PC-9 (cell line): ENCODE results near the gene KDELR1. TPM values are rescaled to one million over a fixed set of nuclear protein-coding genes. Genes with fewer than 3 reads are reported as not detected.

Experiments used
- BruUV-seq: library from RNA; stranded (reverse); fragments of 400-500 nt; replicated peaks from 2 replicates; lab custom pipeline; 2021; lab: Mats Ljungman, UMichigan
- CTCF ChIA-PET: fragments of 300-600 bp; sonication (Branson Sonifier 250); formaldehyde crosslinking; loops from one replicate; lab custom pipeline; 2022; ENCODE audit warnings: antibody characterized with exemption; lab: Charles Lee
- POLR2A ChIA-PET: fragments of 300-600 bp; sonication (Branson Sonifier 250); formaldehyde crosslinking; loops from one replicate; lab custom pipeline; 2022; ENCODE audit warnings: antibody characterized with exemption; ENCODE audit not compliant: unreplicated experiment; lab: Charles Lee
- DNase-seq, 2 experiments: peaks; one replicate each; pipeline versions ENCODE4 v3.0.0 to v3.0.0-alpha.2; 2015 to 2022; ENCODE audit warnings: mixed read lengths in 1 of 2
- H2AFZ ChIP-seq: fragments of 200-600 bp; sonication (generic); 2 replicates; pipeline ENCODE4 v1.8.1; 2017; ENCODE audit warnings: antibody characterized with exemption
- H3F3A ChIP-seq: fragments of 200-600 bp; sonication (generic); 2 replicates; pipeline ENCODE4 v1.8.1; 2017; ENCODE audit warnings: antibody characterized with exemption, mild to moderate bottlenecking, low read depth; ENCODE audit not compliant: insufficient read depth
- H3K27ac ChIP-seq: fragments of 200-600 bp; sonication (generic); 2 replicates; pipeline ENCODE4 v1.6.1; 2016; ENCODE audit warnings: mixed run types
- H3K27me3 ChIP-seq: fragments of 200-600 bp; sonication (generic); 2 replicates; pipeline ENCODE4 v1.6.1; 2016; ENCODE audit warnings: low read depth, mixed run types; ENCODE audit not compliant: insufficient read depth
- H3K36me3 ChIP-seq: fragments of 200-600 bp; sonication (generic); 2 replicates; pipeline ENCODE4 v1.6.1; 2016; ENCODE audit warnings: low read depth, mixed run types
- H3K4me1 ChIP-seq: fragments of 200-600 bp; sonication (generic); replicated peaks from 2 replicates; pipeline ENCODE4 v1.6.1; 2016; ENCODE audit warnings: mixed run types; ENCODE audit not compliant: insufficient read depth
- H3K4me2 ChIP-seq: fragments of 200-600 bp; sonication (generic); 2 replicates; pipeline ENCODE4 v1.6.1; 2017; ENCODE audit warnings: mixed run types
- H3K4me3 ChIP-seq: fragments of 200-600 bp; sonication (generic); 2 replicates; pipeline ENCODE4 v1.6.1; 2016; ENCODE audit warnings: mixed run types
- H3K79me2 ChIP-seq: fragments of 200-600 bp; sonication (generic); 2 replicates; pipeline ENCODE4 v1.6.1; 2017; ENCODE audit warnings: low read depth, mixed run types
- H3K9me2 ChIP-seq: fragments of 200-600 bp; sonication (generic); 2 replicates; pipeline ENCODE4 v1.8.1; 2017; ENCODE audit warnings: mild to moderate bottlenecking; ENCODE audit not compliant: insufficient read depth
- H3K9me3 ChIP-seq: fragments of 200-600 bp; sonication (generic); 2 replicates; pipeline ENCODE4 v1.8.1; 2016; ENCODE audit warnings: low read depth; ENCODE audit not compliant: insufficient read depth
- H4K20me1 ChIP-seq: fragments of 200-600 bp; sonication (generic); 2 replicates; pipeline ENCODE4 v1.8.1; 2017; ENCODE audit not compliant: insufficient read depth
- EZH2 ChIP-seq: fragments of 200-600 bp; sonication (generic); IDR thresholded peaks from 2 replicates; pipeline ENCODE4 v1.8.0; 2017; ENCODE audit warnings: antibody characterized with exemption, low read depth
- intact Hi-C: fragments of 100-400 bp; cut with micrococcal nuclease; formaldehyde crosslinking; loops from one replicate; pipeline ENCODE4 v1.10.0; 2022; ENCODE audit not compliant: unreplicated experiment
- total RNA-seq: library from RNA; stranded (reverse); gene quantifications from 2 replicates; pipeline ENCODE4 v1.2.3, GENCODE V29; 2021
- TF ChIP-seq, protein P1 (sequence below): fragments of 200-600 bp; sonication (generic); conservative IDR thresholded peaks from 2 replicates; pipeline ENCODE4 v1.6.1; 2017; ENCODE audit warnings: mixed run types, antibody characterized with exemption, mild to moderate bottlenecking, moderate library complexity

Gene KDELR1
- total RNA-seq, 1 experiment from 2014 or later, result 261 TPM

DNA sequence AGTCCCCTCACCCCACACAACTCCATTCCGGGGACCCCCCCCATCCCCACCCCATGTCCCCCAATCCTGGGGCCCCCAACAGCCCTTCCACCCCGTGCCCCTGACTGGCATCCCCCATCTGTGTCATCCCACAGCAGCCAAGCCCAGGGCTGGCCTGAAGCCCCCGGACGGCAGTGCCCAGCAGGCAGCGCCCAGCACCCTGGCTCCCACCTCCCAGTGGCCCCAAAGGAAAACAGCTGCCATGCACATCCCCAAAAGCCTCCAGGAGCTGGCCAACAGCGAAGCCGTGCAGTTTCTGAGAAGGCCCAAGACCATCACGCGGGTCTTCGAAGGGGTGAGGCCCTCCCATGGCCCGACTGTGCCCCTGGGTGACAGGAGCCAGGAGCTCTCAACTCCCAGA, 25.7 kb downstream of the KDELR1 start:
- Histone ChIP-seq H3K27me3 (no peaks in the 10 kb centered on the region), H3K79me2 (no peaks in the 10 kb centered on the region), H3K4me1 (peaks cover 7% of the 10 kb centered on the region), H3K9me2 (no peaks in the 10 kb centered on the region), H3F3A (peaks cover 25% of the 10 kb centered on the region; the same call in 1 of the 2 replicates), H4K20me1 (no peaks in the 10 kb centered on the region), H2AFZ (no peak overlapping the region), H3K4me3 (no peak overlapping the region), H3K27ac (no peak overlapping the region), H3K9me3 (no peaks in the 10 kb centered on the region), H3K4me2 (no peak overlapping the region), H3K36me3 (no peaks in the 10 kb centered on the region)
- ChIA-PET POLR2A (no interaction called here), CTCF (interaction anchor here (0.5 kb wide), 1 partner anchor 95 kb away, joined by 4 read pairs; no protein-coding TSS in a partner anchor)
- no peak for DNase-seq
- BruUV-seq, result no TSS peak
- intact Hi-C loops, result no loop called here
- no peak for TF ChIP-seq EZH2
- TF ChIP-seq, protein P1, sequence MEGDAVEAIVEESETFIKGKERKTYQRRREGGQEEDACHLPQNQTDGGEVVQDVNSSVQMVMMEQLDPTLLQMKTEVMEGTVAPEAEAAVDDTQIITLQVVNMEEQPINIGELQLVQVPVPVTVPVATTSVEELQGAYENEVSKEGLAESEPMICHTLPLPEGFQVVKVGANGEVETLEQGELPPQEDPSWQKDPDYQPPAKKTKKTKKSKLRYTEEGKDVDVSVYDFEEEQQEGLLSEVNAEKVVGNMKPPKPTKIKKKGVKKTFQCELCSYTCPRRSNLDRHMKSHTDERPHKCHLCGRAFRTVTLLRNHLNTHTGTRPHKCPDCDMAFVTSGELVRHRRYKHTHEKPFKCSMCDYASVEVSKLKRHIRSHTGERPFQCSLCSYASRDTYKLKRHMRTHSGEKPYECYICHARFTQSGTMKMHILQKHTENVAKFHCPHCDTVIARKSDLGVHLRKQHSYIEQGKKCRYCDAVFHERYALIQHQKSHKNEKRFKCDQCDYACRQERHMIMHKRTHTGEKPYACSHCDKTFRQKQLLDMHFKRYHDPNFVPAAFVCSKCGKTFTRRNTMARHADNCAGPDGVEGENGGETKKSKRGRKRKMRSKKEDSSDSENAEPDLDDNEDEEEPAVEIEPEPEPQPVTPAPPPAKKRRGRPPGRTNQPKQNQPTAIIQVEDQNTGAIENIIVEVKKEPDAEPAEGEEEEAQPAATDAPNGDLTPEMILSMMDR, result no peak

DNA sequence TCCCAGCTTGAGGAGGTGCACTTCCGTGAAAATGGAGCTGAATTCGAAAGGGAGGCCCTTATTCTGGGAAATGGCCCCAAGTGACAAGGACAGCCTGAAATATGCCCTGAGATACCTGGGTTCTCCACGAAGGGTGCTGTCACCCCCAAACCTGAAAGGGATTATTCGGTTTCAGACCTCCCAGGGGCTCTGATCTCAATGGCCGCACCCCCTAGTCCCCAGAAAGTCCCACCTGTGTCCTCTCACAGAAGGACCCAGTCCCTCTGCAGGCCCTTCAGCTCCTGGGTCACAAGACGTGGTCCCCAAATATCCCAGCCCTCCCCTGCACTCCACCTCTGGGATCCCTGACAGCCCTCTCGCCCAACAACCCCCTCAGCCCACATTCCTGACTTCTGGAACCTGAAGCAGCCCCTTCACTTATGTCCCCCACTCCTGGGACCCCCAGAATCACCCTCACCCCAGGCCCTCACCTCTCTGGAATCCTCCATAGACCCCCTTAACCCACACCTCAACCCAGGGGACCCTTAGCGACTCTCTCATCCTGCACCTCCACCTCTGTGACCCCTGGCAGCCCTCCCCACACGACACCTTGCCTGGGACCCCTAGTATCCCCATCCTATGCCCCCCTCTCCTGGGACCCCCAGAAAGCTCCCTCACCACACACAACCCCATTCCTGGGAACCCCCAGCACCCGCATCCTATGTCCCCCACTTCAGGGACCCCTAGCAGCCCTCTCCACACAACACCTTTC, 26.6 kb downstream of the KDELR1 start:
- peak overlapping the region; percentile 79 for H3K4me2 ChIP-seq
- peak overlapping the region; percentile 62 for H3K27ac ChIP-seq
- H3K9me3 ChIP-seq, result no peaks in the 10 kb centered on the region
- no peaks in the 10 kb centered on the region for H3K9me2 ChIP-seq
- ChIA-PET CTCF (interaction anchor here (1.2 kb wide), 1 partner anchor 43 kb away, joined by 3 read pairs; a partner anchor contains a TSS), POLR2A (interaction anchor here (0.6 to 2.7 kb wide), 8 partner anchors 26 to 359 kb away, joined by 4 to 11 read pairs (median 6); partner anchors contain the start of gene KDELR1)
- H2AFZ ChIP-seq, result peak overlapping the region; percentile 79
- peaks cover 25% of the 10 kb centered on the region; the same call in 1 of the 2 replicates for H3F3A ChIP-seq
- no peaks in the 10 kb centered on the region for H3K79me2 ChIP-seq
- H4K20me1 ChIP-seq, result no peaks in the 10 kb centered on the region
- intact Hi-C loops, result loop anchor here (1.0 to 5.0 kb wide), 2 partner anchors 27 to 42 kb away; partner anchors contain the start of gene KDELR1
- H3K4me3 ChIP-seq, result peak overlapping the region; percentile 55; the same call in 1 of the 2 replicates
- DNase-seq, result no peak
- H3K4me1 ChIP-seq, result peaks cover 7% of the 10 kb centered on the region
- H3K36me3 ChIP-seq, result no peaks in the 10 kb centered on the region
- BruUV-seq, result TSS peak; percentile 98
- TF ChIP-seq, protein P1, result no peak
- no peak for TF ChIP-seq EZH2
- no peaks in the 10 kb centered on the region for H3K27me3 ChIP-seq

DNA sequence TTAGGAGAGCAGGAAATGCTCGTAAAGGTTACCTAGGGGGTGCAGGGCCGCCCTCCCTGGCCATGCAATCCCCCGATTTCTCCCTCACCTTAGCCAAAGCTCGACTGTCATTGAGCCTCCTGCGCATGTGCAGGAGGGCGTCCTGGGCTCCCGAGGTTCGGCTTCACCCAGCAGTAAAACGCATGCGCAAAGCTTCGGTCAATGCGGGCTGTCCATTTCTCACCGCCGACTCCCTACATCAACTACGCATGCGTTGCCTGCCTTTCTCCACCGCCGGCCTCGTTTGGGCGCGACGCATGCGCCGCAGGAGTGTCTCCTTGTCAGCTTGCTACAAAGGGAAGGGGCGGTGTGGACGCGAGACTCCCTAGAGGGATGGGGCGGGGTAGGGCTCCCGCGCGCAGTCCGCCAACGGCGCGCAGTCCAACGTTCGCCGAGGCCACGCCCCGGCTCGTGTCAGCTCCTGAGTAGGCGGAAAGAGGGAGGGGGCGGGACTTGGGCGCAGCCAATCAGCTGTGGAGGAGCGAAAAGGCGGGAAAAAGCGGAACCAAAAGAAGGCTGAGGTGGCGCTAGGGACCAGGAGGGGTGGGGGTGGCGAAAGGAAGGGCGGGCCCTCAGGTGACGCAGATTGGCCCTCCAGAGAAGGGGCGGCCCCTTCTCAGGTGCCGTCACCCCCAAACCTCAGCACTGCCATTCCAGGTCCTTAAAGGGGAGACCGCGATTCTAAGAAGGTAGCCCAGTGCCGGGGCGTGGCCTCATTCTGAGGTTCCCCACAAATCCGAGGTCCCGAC, 27.3 kb downstream of the KDELR1 start, which contains the start of the genes SYNGR4 and TMEM143:
SYNGR4 (plus strand) TSS at position 558 of the 788 bp plus-strand sequence. CDS start 1,476 bp downstream, outside the sequence.
TMEM143 (minus strand) TSS at position 131 of the 788 bp plus-strand sequence; CDS start at position 111, 20 bp downstream.
- H3K27me3 ChIP-seq, result no peaks in the 10 kb centered on the region
- H3K36me3 ChIP-seq, result no peaks in the 10 kb centered on the region
- ChIA-PET POLR2A (interaction anchor here (0.6 to 2.7 kb wide), 17 partner anchors 27 to 1123 kb away, joined by 3 to 28 read pairs (median 6); partner anchors contain the start of genes DHX34, KDELR1 and SPHK2), CTCF (interaction anchor here (0.5 to 1.8 kb wide), 8 partner anchors 13 to 124 kb away, joined by 3 to 14 read pairs (median 4); a partner anchor contains a TSS)
- H3K9me2 ChIP-seq, result no peaks in the 10 kb centered on the region
- intact Hi-C loops, result loop anchor here (1.0 to 5.0 kb wide), 2 partner anchors 27 to 42 kb away; partner anchors contain the start of gene KDELR1
- peak; percentile 99 to 100 for DNase-seq
- BruUV-seq, result no TSS peak
- TF ChIP-seq EZH2, result no peak
- TF ChIP-seq, protein P1, result no peak
- H3K4me1 ChIP-seq, result peaks cover 7% of the 10 kb centered on the region
- peak within 1 kb of the TSS; percentile 72 for H3K4me3 ChIP-seq
- H3F3A ChIP-seq, result peaks cover 25% of the 10 kb centered on the region; the same call in 1 of the 2 replicates
- H3K79me2 ChIP-seq, result no peaks in the 10 kb centered on the region
- H4K20me1 ChIP-seq, result no peaks in the 10 kb centered on the region
- H3K9me3 ChIP-seq, result no peaks in the 10 kb centered on the region
- peak within 1 kb of the TSS; percentile 63 for H3K27ac ChIP-seq
- peak within 1 kb of the TSS; percentile 89 for H2AFZ ChIP-seq
- H3K4me2 ChIP-seq, result peak within 1 kb of the TSS; percentile 93
